HEK293 (cell line): ENCODE results near the gene MAFF.

Experiments
- PBX3 ChIP-seq: sonication (generic); formaldehyde crosslinking; IDR thresholded peaks from 2 replicates; pipeline ENCODE4 v1.8.1; 2022; ENCODE audit warnings: mild to moderate bottlenecking, moderate library complexity, missing genetic modification reagents
- ZEB2 ChIP-seq: fragments of 450-650 bp; formaldehyde crosslinking; IDR thresholded peaks from 2 replicates; pipeline ENCODE4 v1.5.1; 2016; ENCODE audit warnings: missing biosample characterization, missing genetic modification characterization
- ZNF610 ChIP-seq: fragments of 450-650 bp; formaldehyde crosslinking; IDR thresholded peaks from 2 replicates; pipeline ENCODE4 v1.5.1; 2016; ENCODE audit warnings: missing biosample characterization, missing genetic modification characterization, borderline replicate concordance
- TF ChIP-seq, protein P1 (sequence below): fragments of 450-650 bp; formaldehyde crosslinking; IDR thresholded peaks from 2 replicates; pipeline ENCODE4 v1.5.1; 2016; ENCODE audit warnings: missing biosample characterization, missing genetic modification characterization, borderline replicate concordance

DNA sequence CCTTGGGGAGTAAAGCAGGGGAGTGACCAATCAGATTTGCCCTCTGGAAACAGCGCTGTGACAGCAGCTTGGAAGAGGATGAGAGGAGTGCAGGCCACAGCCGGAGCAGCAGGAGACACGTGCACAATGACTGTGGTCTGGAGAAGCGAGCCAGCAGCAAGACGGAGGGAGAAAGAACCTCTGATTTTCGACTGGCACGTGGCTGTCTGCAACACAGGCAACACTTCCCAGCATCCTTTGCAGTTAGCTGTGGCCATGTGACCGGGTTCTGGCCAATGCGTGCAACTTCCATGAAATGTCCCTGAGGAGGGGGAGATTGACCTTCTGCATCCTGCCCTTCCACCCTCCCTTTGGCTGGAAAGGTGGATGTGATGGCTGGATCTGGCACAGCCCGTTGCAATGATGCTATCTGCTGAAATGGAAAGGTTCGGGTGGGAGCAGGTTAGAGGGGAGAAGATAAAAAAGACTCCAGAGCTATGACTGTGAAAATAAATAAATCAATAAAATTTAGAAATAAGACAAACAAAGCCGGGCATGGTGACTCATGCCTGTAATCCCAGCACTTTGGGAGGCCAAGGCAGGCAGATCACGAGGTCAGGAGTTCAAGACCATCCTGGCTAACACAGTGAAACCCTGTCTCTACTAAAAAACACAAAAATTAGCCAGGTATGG, 35.7 kb upstream of the MAFF start:
- TF ChIP-seq PBX3 (no peak), ZNF610 (tag by site-specific recombination) (no peak), ZEB2 (tag by site-specific recombination) (no peak)
- TF ChIP-seq, protein P1, sequence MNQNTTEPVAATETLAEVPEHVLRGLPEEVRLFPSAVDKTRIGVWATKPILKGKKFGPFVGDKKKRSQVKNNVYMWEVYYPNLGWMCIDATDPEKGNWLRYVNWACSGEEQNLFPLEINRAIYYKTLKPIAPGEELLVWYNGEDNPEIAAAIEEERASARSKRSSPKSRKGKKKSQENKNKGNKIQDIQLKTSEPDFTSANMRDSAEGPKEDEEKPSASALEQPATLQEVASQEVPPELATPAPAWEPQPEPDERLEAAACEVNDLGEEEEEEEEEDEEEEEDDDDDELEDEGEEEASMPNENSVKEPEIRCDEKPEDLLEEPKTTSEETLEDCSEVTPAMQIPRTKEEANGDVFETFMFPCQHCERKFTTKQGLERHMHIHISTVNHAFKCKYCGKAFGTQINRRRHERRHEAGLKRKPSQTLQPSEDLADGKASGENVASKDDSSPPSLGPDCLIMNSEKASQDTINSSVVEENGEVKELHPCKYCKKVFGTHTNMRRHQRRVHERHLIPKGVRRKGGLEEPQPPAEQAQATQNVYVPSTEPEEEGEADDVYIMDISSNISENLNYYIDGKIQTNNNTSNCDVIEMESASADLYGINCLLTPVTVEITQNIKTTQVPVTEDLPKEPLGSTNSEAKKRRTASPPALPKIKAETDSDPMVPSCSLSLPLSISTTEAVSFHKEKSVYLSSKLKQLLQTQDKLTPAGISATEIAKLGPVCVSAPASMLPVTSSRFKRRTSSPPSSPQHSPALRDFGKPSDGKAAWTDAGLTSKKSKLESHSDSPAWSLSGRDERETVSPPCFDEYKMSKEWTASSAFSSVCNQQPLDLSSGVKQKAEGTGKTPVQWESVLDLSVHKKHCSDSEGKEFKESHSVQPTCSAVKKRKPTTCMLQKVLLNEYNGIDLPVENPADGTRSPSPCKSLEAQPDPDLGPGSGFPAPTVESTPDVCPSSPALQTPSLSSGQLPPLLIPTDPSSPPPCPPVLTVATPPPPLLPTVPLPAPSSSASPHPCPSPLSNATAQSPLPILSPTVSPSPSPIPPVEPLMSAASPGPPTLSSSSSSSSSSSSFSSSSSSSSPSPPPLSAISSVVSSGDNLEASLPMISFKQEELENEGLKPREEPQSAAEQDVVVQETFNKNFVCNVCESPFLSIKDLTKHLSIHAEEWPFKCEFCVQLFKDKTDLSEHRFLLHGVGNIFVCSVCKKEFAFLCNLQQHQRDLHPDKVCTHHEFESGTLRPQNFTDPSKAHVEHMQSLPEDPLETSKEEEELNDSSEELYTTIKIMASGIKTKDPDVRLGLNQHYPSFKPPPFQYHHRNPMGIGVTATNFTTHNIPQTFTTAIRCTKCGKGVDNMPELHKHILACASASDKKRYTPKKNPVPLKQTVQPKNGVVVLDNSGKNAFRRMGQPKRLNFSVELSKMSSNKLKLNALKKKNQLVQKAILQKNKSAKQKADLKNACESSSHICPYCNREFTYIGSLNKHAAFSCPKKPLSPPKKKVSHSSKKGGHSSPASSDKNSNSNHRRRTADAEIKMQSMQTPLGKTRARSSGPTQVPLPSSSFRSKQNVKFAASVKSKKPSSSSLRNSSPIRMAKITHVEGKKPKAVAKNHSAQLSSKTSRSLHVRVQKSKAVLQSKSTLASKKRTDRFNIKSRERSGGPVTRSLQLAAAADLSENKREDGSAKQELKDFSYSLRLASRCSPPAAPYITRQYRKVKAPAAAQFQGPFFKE (tag by site-specific recombination), result no peak
